CD8-positive, alpha-beta memory T cell (primary cell): ENCODE data around the gene JSRP1. TPM values are rescaled to one million over a fixed set of nuclear protein-coding genes. Genes with fewer than 3 reads are reported as not detected.
A peak's percentile ranks its signal among the peaks of the same experiment; 100 is the strongest.

Source experiments
- CTCF ChIA-PET: fragments of 350-600 bp; sonication (Branson Sonifier 250); formaldehyde crosslinking; loops from one replicate; lab custom pipeline; 2021; ENCODE audit warnings: antibody characterized with exemption; lab: Charles Lee
- POLR2A ChIA-PET: fragments of 350-600 bp; sonication (Branson Sonifier 250); formaldehyde crosslinking; loops from one replicate; lab custom pipeline; 2021; ENCODE audit warnings: antibody characterized with exemption; lab: Charles Lee
- DNase-seq, 5 donors: peaks; one replicate each; pipeline versions ENCODE4 v3.0.0 to v3.0.0-alpha.2; 2020 to 2022; ENCODE audit warnings: mixed read lengths in 1 of 5
- H3K27ac ChIP-seq: one replicate; pipeline ENCODE4 v1.7.0; 2013; ENCODE audit warnings: low read depth, mild to moderate bottlenecking, low read length, moderate library complexity
- H3K27me3 ChIP-seq: 2 replicates; pipeline ENCODE4 v1.7.0; 2013; ENCODE audit warnings: low read length, mild to moderate bottlenecking; ENCODE audit not compliant: insufficient read depth, poor library complexity, severe bottlenecking
- H3K36me3 ChIP-seq: 2 replicates; pipeline ENCODE4 v1.7.0; 2013; ENCODE audit warnings: mild to moderate bottlenecking, low read length, moderate library complexity; ENCODE audit not compliant: insufficient read depth
- H3K4me1 ChIP-seq: 2 replicates; pipeline ENCODE4 v1.7.0; 2013; ENCODE audit warnings: mild to moderate bottlenecking, low read length, moderate library complexity; ENCODE audit not compliant: insufficient read depth
- H3K4me3 ChIP-seq: 2 replicates; pipeline ENCODE4 v1.7.0; 2013; ENCODE audit warnings: mild to moderate bottlenecking, low read length
- H3K9me3 ChIP-seq: 2 replicates; pipeline ENCODE4 v1.7.0; 2013; ENCODE audit warnings: mild to moderate bottlenecking, low read length
- H3K27ac Mint-ChIP-seq, 8 donors: one replicate each; pipeline ENCODE4 v1.8.0; 2020 to 2021; ENCODE audit warnings: mixed read lengths in 8 of 8, mild to moderate bottlenecking in 6 of 8, inconsistent platforms in 3 of 8, moderate library complexity in 3 of 8
- H3K27me3 Mint-ChIP-seq, 2 donors: one replicate each; pipeline ENCODE4 v1.8.0; 2020 to 2021; ENCODE audit warnings: mixed read lengths in 2 of 2, mild to moderate bottlenecking in 1 of 2, moderate library complexity in 1 of 2
- H3K36me3 Mint-ChIP-seq, 3 donors: one replicate each; pipeline ENCODE4 v1.8.0; 2020 to 2021; ENCODE audit warnings: mixed read lengths in 3 of 3, inconsistent platforms in 1 of 3, mild to moderate bottlenecking in 1 of 3
- H3K4me1 Mint-ChIP-seq, 3 donors: one replicate each; pipeline ENCODE4 v1.8.0; 2020 to 2021; ENCODE audit warnings: mixed read lengths in 3 of 3, inconsistent platforms in 1 of 3, mild to moderate bottlenecking in 1 of 3
- H3K4me3 Mint-ChIP-seq, 7 donors: one replicate each; pipeline ENCODE4 v1.8.0; 2020 to 2021; ENCODE audit warnings: mixed read lengths in 7 of 7, mild to moderate bottlenecking in 6 of 7, moderate library complexity in 4 of 7, inconsistent platforms in 2 of 7
- H3K9me3 Mint-ChIP-seq, 5 donors: one replicate each; pipeline ENCODE4 v1.8.0; 2020 to 2022; ENCODE audit warnings: mixed read lengths in 5 of 5, mild to moderate bottlenecking in 3 of 5, moderate library complexity in 2 of 5, inconsistent platforms in 1 of 5
- polyA plus RNA-seq: library from polyadenylated mRNA; unstranded; fragments of 300-500 nt; fragmentation: Illumina TruSeq; gene quantifications from one replicate; pipeline ENCODE4 v1.2.3, GENCODE V29; 2021
- total RNA-seq, 2 experiments: library from RNA; stranded (reverse); gene quantifications; one replicate each; pipeline ENCODE4 v1.2.3, GENCODE V29; 2021

Gene JSRP1
- total and polyA plus RNA-seq, 3 experiments from 2014 or later: 0.73 to 1.0 (median 0.91) TPM

GRCh38 chr19:2226840-2227360 is 29.3 kb downstream of the JSRP1 start:
- H3K4me3 ChIP-seq: no peak overlapping the region
- H3K4me1 ChIP-seq: no peaks in the 10 kb centered on the region
- peaks cover 5% of the 10 kb centered on the region for H3K36me3 ChIP-seq
- no peaks in the 10 kb centered on the region for H3K27me3 ChIP-seq
- DNase-seq: no peak
- POLR2A ChIA-PET: interaction anchor here (0.6 to 0.9 kb wide), 2 partner anchors 12 to 30 kb away, joined by 3 to 14 read pairs; no protein-coding TSS in a partner anchor
- H3K27ac Mint-ChIP-seq: no peak overlapping the region
- H3K4me1 Mint-ChIP-seq: peaks cover 11 to 13% (median 12%) of the 10 kb centered on the region in 3 donors
- no peaks in the 10 kb centered on the region for H3K9me3 ChIP-seq
- no peak overlapping the region for H3K27ac ChIP-seq
- H3K4me3 Mint-ChIP-seq: no peak overlapping the region
- CTCF ChIA-PET: interaction anchor here (0.8 kb wide), 1 partner anchor 12 kb away, joined by 3 read pairs; no protein-coding TSS in a partner anchor
- no peaks in the 10 kb centered on the region for H3K9me3 Mint-ChIP-seq
- H3K27me3 Mint-ChIP-seq: no peaks in the 10 kb centered on the region
- H3K36me3 Mint-ChIP-seq: peaks cover 0 to 60% (median 0%) of the 10 kb centered on the region in 3 donors

GRCh38 chr19:2226051-2226839 is 30.0 kb downstream of the JSRP1 start:
- ChIA-PET POLR2A (interaction anchor here (0.6 to 0.9 kb wide), 2 partner anchors 13 to 30 kb away, joined by 3 to 14 read pairs; no protein-coding TSS in a partner anchor), CTCF (no interaction called here)
- no peaks in the 10 kb centered on the region for H3K27me3 ChIP-seq
- peak overlapping the region in 2 of 8 donors; percentile 58 to 63 for H3K27ac Mint-ChIP-seq
- no peaks in the 10 kb centered on the region for H3K4me1 ChIP-seq
- no peaks in the 10 kb centered on the region for H3K9me3 Mint-ChIP-seq
- no peak overlapping the region for H3K4me3 ChIP-seq
- H3K4me1 Mint-ChIP-seq: peaks cover 11 to 13% (median 12%) of the 10 kb centered on the region in 3 donors
- peaks cover 5% of the 10 kb centered on the region for H3K36me3 ChIP-seq
- no peaks in the 10 kb centered on the region for H3K27me3 Mint-ChIP-seq
- peaks cover 0 to 57% (median 0%) of the 10 kb centered on the region in 3 donors for H3K36me3 Mint-ChIP-seq
- no peaks in the 10 kb centered on the region for H3K9me3 ChIP-seq
- no peak for DNase-seq
- H3K4me3 Mint-ChIP-seq: no peak overlapping the region
- no peak overlapping the region for H3K27ac ChIP-seq

GRCh38 chr19:2225415-2226050 is 30.7 kb downstream of the JSRP1 start:
- CTCF ChIA-PET: no interaction called here
- Histone ChIP-seq H3K9me3 (no peaks in the 10 kb centered on the region), H3K27me3 (no peaks in the 10 kb centered on the region), H3K36me3 (peaks cover 5% of the 10 kb centered on the region), H3K4me1 (no peaks in the 10 kb centered on the region), H3K4me3 (no peak overlapping the region), H3K27ac (no peak overlapping the region)
- no peaks in the 10 kb centered on the region for H3K27me3 Mint-ChIP-seq
- POLR2A ChIA-PET: no interaction called here
- no peaks in the 10 kb centered on the region for H3K9me3 Mint-ChIP-seq
- H3K36me3 Mint-ChIP-seq: peaks cover 0 to 60% (median 0%) of the 10 kb centered on the region in 3 donors
- no peak for DNase-seq
- H3K4me1 Mint-ChIP-seq: peaks cover 11 to 13% (median 12%) of the 10 kb centered on the region in 3 donors
- peak overlapping the region in 4 of 8 donors; percentile 21 to 89 (median 60) for H3K27ac Mint-ChIP-seq
- H3K4me3 Mint-ChIP-seq: no peak overlapping the region

GRCh38 chr19:2224754-2225349 is 31.4 kb downstream of the JSRP1 start:
- DNase-seq: no peak
- Mint-ChIP-seq H3K4me1 (peaks cover 11 to 13% (median 12%) of the 10 kb centered on the region in 3 donors), H3K27me3 (no peaks in the 10 kb centered on the region), H3K4me3 (no peak overlapping the region), H3K36me3 (peaks cover 0 to 60% (median 0%) of the 10 kb centered on the region in 3 donors), H3K27ac (peak overlapping the region in 7 of 8 donors; percentile 11 to 96 (median 95)), H3K9me3 (no peaks in the 10 kb centered on the region)
- Histone ChIP-seq H3K27me3 (no peaks in the 10 kb centered on the region), H3K27ac (no peak overlapping the region), H3K4me1 (no peaks in the 10 kb centered on the region), H3K36me3 (peaks cover 5% of the 10 kb centered on the region), H3K4me3 (no peak overlapping the region), H3K9me3 (no peaks in the 10 kb centered on the region)
- ChIA-PET POLR2A (no interaction called here), CTCF (no interaction called here)

- Histone ChIP-seq H3K9me3 (no peaks in the 10 kb centered on the region), H3K27me3 (no peaks in the 10 kb centered on the region), H3K27ac (no peak overlapping the region), H3K4me1 (no peaks in the 10 kb centered on the region), H3K36me3 (peaks cover 5% of the 10 kb centered on the region), H3K4me3 (no peak overlapping the region)
- no peaks in the 10 kb centered on the region for H3K27me3 Mint-ChIP-seq
- H3K4me3 Mint-ChIP-seq: peak overlapping the region in 3 of 7 donors; percentile 19 to 44 (median 40)
- peaks cover 11 to 13% (median 12%) of the 10 kb centered on the region in 3 donors for H3K4me1 Mint-ChIP-seq
- H3K27ac Mint-ChIP-seq: peak overlapping the region; percentile 77 to 97 (median 95)
- no peaks in the 10 kb centered on the region for H3K9me3 Mint-ChIP-seq
- peak in 4 of 5 donors; percentile 50 to 80 (median 63) for DNase-seq
- ChIA-PET CTCF (no interaction called here), POLR2A (no interaction called here)
- H3K36me3 Mint-ChIP-seq: peaks cover 0 to 59% (median 0%) of the 10 kb centered on the region in 3 donors
These were observed 32.3 kb downstream of the JSRP1 start for GRCh38 chr19:2223959-2224358.

GRCh38 chr19:2223391-2223790 is 32.8 kb downstream of the JSRP1 start:
- Mint-ChIP-seq H3K36me3 (peaks cover 0 to 60% (median 0%) of the 10 kb centered on the region in 3 donors), H3K4me3 (no peak overlapping the region), H3K4me1 (peaks cover 11 to 13% (median 12%) of the 10 kb centered on the region in 3 donors), H3K27me3 (no peaks in the 10 kb centered on the region), H3K27ac (peak overlapping the region; percentile 38 to 97 (median 95)), H3K9me3 (no peaks in the 10 kb centered on the region)
- H3K4me3 ChIP-seq: no peak overlapping the region
- H3K9me3 ChIP-seq: no peaks in the 10 kb centered on the region
- no peaks in the 10 kb centered on the region for H3K4me1 ChIP-seq
- CTCF ChIA-PET: interaction anchor here (0.7 kb wide), 1 partner anchor 204 kb away, joined by 3 read pairs; no protein-coding TSS in a partner anchor
- no peak for DNase-seq
- POLR2A ChIA-PET: interaction anchor here (0.6 kb wide), 1 partner anchor 239 kb away, joined by 6 read pairs; no protein-coding TSS in a partner anchor
- no peak overlapping the region for H3K27ac ChIP-seq
- peaks cover 5% of the 10 kb centered on the region for H3K36me3 ChIP-seq
- H3K27me3 ChIP-seq: no peaks in the 10 kb centered on the region

GRCh38 chr19:2221918-2222317 is 34.3 kb downstream of the JSRP1 start:
- H3K36me3 Mint-ChIP-seq: peaks cover 0 to 63% (median 0%) of the 10 kb centered on the region in 3 donors
- Histone ChIP-seq H3K4me1 (no peaks in the 10 kb centered on the region), H3K4me3 (no peak overlapping the region), H3K27ac (no peak overlapping the region), H3K9me3 (no peaks in the 10 kb centered on the region), H3K36me3 (peaks cover 5% of the 10 kb centered on the region), H3K27me3 (no peaks in the 10 kb centered on the region)
- H3K27ac Mint-ChIP-seq: peak overlapping the region in 2 of 8 donors; percentile 50
- no peaks in the 10 kb centered on the region for H3K9me3 Mint-ChIP-seq
- peaks cover 11 to 13% (median 12%) of the 10 kb centered on the region in 3 donors for H3K4me1 Mint-ChIP-seq
- CTCF ChIA-PET: interaction anchor here (1.0 to 1.2 kb wide), 3 partner anchors 70 to 292 kb away, joined by 3 read pairs; partner anchors contain the start of gene AP3D1
- no peaks in the 10 kb centered on the region for H3K27me3 Mint-ChIP-seq
- no peak overlapping the region for H3K4me3 Mint-ChIP-seq
- DNase-seq: no peak
- POLR2A ChIA-PET: interaction anchor here (0.5 kb wide), 1 partner anchor 66 kb away, joined by 4 read pairs; no protein-coding TSS in a partner anchor
